ENCODE data around the gene GDPD4. TPM values are rescaled to one million over a fixed set of nuclear protein-coding genes. Genes with fewer than 3 reads are reported as not detected.

GDPD4 gene
- total and polyA plus RNA-seq, 9 of the 15 experiments (the other 6 are each of a cell fraction or from before 2014, with no cell fraction given) = 0.40 TPM; not detected in 8

GRCh38 chr11:77191823-77192495, 109.5 kb downstream of the GDPD4 start (continued):
- TF ChIP-seq MGA (IDR thresholded peaks at IDR 0.05) = peak; percentile 83
- peak; percentile 72; the same call in 1 of the 2 replicates for TF ChIP-seq ZNF12 (CRISPR knock-in tag; IDR thresholded peaks at IDR 0.05)
- TF ChIP-seq, protein P1, sequence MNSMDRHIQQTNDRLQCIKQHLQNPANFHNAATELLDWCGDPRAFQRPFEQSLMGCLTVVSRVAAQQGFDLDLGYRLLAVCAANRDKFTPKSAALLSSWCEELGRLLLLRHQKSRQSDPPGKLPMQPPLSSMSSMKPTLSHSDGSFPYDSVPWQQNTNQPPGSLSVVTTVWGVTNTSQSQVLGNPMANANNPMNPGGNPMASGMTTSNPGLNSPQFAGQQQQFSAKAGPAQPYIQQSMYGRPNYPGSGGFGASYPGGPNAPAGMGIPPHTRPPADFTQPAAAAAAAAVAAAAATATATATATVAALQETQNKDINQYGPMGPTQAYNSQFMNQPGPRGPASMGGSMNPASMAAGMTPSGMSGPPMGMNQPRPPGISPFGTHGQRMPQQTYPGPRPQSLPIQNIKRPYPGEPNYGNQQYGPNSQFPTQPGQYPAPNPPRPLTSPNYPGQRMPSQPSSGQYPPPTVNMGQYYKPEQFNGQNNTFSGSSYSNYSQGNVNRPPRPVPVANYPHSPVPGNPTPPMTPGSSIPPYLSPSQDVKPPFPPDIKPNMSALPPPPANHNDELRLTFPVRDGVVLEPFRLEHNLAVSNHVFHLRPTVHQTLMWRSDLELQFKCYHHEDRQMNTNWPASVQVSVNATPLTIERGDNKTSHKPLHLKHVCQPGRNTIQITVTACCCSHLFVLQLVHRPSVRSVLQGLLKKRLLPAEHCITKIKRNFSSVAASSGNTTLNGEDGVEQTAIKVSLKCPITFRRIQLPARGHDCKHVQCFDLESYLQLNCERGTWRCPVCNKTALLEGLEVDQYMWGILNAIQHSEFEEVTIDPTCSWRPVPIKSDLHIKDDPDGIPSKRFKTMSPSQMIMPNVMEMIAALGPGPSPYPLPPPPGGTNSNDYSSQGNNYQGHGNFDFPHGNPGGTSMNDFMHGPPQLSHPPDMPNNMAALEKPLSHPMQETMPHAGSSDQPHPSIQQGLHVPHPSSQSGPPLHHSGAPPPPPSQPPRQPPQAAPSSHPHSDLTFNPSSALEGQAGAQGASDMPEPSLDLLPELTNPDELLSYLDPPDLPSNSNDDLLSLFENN (IDR thresholded peaks at IDR 0.05; ENCODE audit: low read depth in 2 of 2, low read length in 2 of 2) = no peak
- no peak; the same call in 1 of the 2 replicates for TF ChIP-seq BCOR (IDR thresholded peaks at IDR 0.05)
- no peak for TF ChIP-seq TSC22D4 (tag; IDR thresholded peaks at IDR 0.05)
- TF ChIP-seq HNRNPL (IDR thresholded peaks at IDR 0.05; ENCODE audit: low read depth, low read length) = no peak
- TF ChIP-seq EGR1 (conservative IDR thresholded peaks at IDR 0.05) = 0 out of 2 replicates have a peak, but pooled peaks have one; percentile 26
- no peak for TF ChIP-seq ZNF282 (CRISPR knock-in tag; IDR thresholded peaks at IDR 0.05)
- TF ChIP-seq SIX5 (IDR thresholded peaks at IDR 0.05; ENCODE audit: borderline replicate concordance in 1 of 2, insufficient read depth in 1 of 2, low read depth in 1 of 2, low read length in 2 of 2) = no peak
- no peak for TF ChIP-seq LEF1 (IDR thresholded peaks at IDR 0.05)
- TF ChIP-seq ZBTB7A (IDR thresholded peaks at IDR 0.05; ENCODE audit: borderline replicate concordance, control insufficient read depth, low read depth, low read length) = peak; percentile 92
- TF ChIP-seq ZNF121 (CRISPR knock-in tag; conservative IDR thresholded peaks at IDR 0.05) = no peak
